Common myeloid progenitor, CD34-positive (primary cell): Measurements from ENCODE around the gene LSAMP.

Source experiments
- CTCF ChIA-PET: fragments of 350-600 bp; sonication (Branson Sonifier 250); formaldehyde crosslinking; loops from one replicate; lab custom pipeline; 2021; ENCODE audit warnings: antibody characterized with exemption; lab: Charles Lee
- POLR2A ChIA-PET: fragments of 350-600 bp; sonication (Branson Sonifier 250); formaldehyde crosslinking; loops from one replicate; lab custom pipeline; 2021; ENCODE audit warnings: antibody characterized with exemption; lab: Charles Lee
- DNase-seq, 3 donors: peaks; one replicate each; pipeline versions ENCODE4 v3.0.0 to v3.0.0-alpha.2; 2013
- H3K27ac ChIP-seq, 2 experiments: 1 replicate in 1 of 2; 2 replicates in 1 of 2; pipeline ENCODE4 v1.7.0; 2013; ENCODE audit warnings: inconsistent platforms in 2 of 2, low read length in 2 of 2, mild to moderate bottlenecking in 2 of 2, low read depth in 1 of 2, moderate library complexity in 1 of 2; ENCODE audit not compliant: severe bottlenecking in 2 of 2, insufficient read depth in 1 of 2, poor library complexity in 1 of 2
- H3K27me3 ChIP-seq, 5 experiments: replicated peaks in 2 of 5; 1 replicate in 3 of 5; 2 replicates in 2 of 5; pipeline versions ENCODE4 v1.6.1 to v1.7.0; 2013; ENCODE audit warnings: low read length in 4 of 5, mild to moderate bottlenecking in 2 of 5, moderate library complexity in 2 of 5, inconsistent platforms in 1 of 5; ENCODE audit not compliant: insufficient read depth in 5 of 5, control insufficient read depth in 4 of 5
- H3K36me3 ChIP-seq, 4 experiments: 1 replicate in 2 of 4; 2 replicates in 2 of 4; pipeline versions ENCODE4 v1.6.1 to v1.7.0; 2013; ENCODE audit warnings: low read length in 3 of 4, control low read depth in 1 of 4, mild to moderate bottlenecking in 1 of 4; ENCODE audit not compliant: control insufficient read depth in 4 of 4, insufficient read depth in 4 of 4
- H3K4me1 ChIP-seq, 4 experiments: 1 replicate in 3 of 4; 2 replicates in 1 of 4; pipeline versions ENCODE4 v1.6.1 to v1.7.1; 2013; ENCODE audit warnings: low read length in 3 of 4, mild to moderate bottlenecking in 3 of 4, control low read depth in 1 of 4, inconsistent platforms in 1 of 4, moderate library complexity in 1 of 4; ENCODE audit not compliant: control insufficient read depth in 4 of 4, insufficient read depth in 4 of 4; ENCODE audit errors: control extremely low read depth in 1 of 4
- H3K4me3 ChIP-seq, 7 experiments: 1 replicate in 4 of 7; 2 replicates in 3 of 7; pipeline versions ENCODE4 v1.5.1 to v1.7.0; 2013; ENCODE audit warnings: mild to moderate bottlenecking in 7 of 7, low read length in 6 of 7, moderate library complexity in 6 of 7, inconsistent platforms in 2 of 7, low read depth in 2 of 7, control low read depth in 1 of 7; ENCODE audit not compliant: insufficient read depth in 4 of 7, control insufficient read depth in 1 of 7; ENCODE audit errors: extremely low read depth in 1 of 7
- H3K9me3 ChIP-seq, 5 experiments: 1 replicate in 4 of 5; 2 replicates in 1 of 5; pipeline versions ENCODE4 v1.6.1 to v1.7.1; 2013; ENCODE audit warnings: low read length in 4 of 5, mild to moderate bottlenecking in 2 of 5, inconsistent platforms in 1 of 5, low read depth in 1 of 5, moderate library complexity in 1 of 5; ENCODE audit not compliant: control insufficient read depth in 4 of 5, insufficient read depth in 2 of 5; ENCODE audit errors: control extremely low read depth in 1 of 5
- WGBS: methylation state at CpG from one replicate; pipeline ENCODE4 v1.1.5; 2013; ENCODE audit not compliant: insufficient coverage; 5-methylcytosine and 5-hydroxymethylcytosine counted together

LSAMP gene

GRCh38 chr3:116140100-116140689, 305.1 kb downstream of the LSAMP start:
- Histone ChIP-seq H3K4me3 (no peak overlapping the region), H3K4me1 (no peaks in the 10 kb centered on the region), H3K27me3 (no peaks in the 10 kb centered on the region), H3K36me3 (no peaks in the 10 kb centered on the region), H3K9me3 (peaks cover 0 to under 1% (median 0%) of the 10 kb centered on the region in 5 experiments), H3K27ac (no peak overlapping the region)
- CTCF ChIA-PET: no interaction called here
- POLR2A ChIA-PET: no interaction called here
- 0% methylated on average over 2 of the region's 5 CpGs for WGBS
- peak; percentile 2 to 19 (median 13) for DNase-seq

- no peaks in the 10 kb centered on the region for H3K27me3 ChIP-seq
- H3K4me3 ChIP-seq: no peak overlapping the region
- POLR2A ChIA-PET: no interaction called here
- 100% methylated on average over 1 of the region's 2 CpGs for WGBS
- no peaks in the 10 kb centered on the region for H3K9me3 ChIP-seq
- DNase-seq: no peak
- CTCF ChIA-PET: no interaction called here
- no peaks in the 10 kb centered on the region for H3K36me3 ChIP-seq
- no peaks in the 10 kb centered on the region for H3K4me1 ChIP-seq
- no peak overlapping the region for H3K27ac ChIP-seq
These were observed 305.6 kb downstream of the LSAMP start for GRCh38 chr3:116139641-116140040.

- no peaks in the 10 kb centered on the region for H3K4me1 ChIP-seq
- H3K36me3 ChIP-seq: no peaks in the 10 kb centered on the region
- CTCF ChIA-PET: no interaction called here
- 79% methylated on average over 2 of the region's 4 CpGs for WGBS
- no peaks in the 10 kb centered on the region for H3K9me3 ChIP-seq
- POLR2A ChIA-PET: no interaction called here
- no peaks in the 10 kb centered on the region for H3K27me3 ChIP-seq
- no peak overlapping the region for H3K4me3 ChIP-seq
- DNase-seq: no peak
- H3K27ac ChIP-seq: no peak overlapping the region
These were observed 309.7 kb downstream of the LSAMP start for GRCh38 chr3:116135457-116136085.

- Histone ChIP-seq H3K27ac (no peak overlapping the region), H3K4me1 (no peaks in the 10 kb centered on the region), H3K36me3 (no peaks in the 10 kb centered on the region), H3K9me3 (peaks cover 0 to 1% (median 0%) of the 10 kb centered on the region in 5 experiments), H3K27me3 (no peaks in the 10 kb centered on the region), H3K4me3 (no peak overlapping the region)
- ChIA-PET CTCF (no interaction called here), POLR2A (no interaction called here)
- no peak for DNase-seq
- 100% methylated on average over 3 of the region's 5 CpGs for WGBS
These were observed 315.9 kb downstream of the LSAMP start for GRCh38 chr3:116129187-116129946.

- WGBS: no CpG with 5 or more reads among the region's 2 CpGs
These were observed 317.8 kb downstream of the LSAMP start for GRCh38 chr3:116127464-116127863.

GRCh38 chr3:116124166-116124565, 321.1 kb downstream of the LSAMP start:
- ChIA-PET POLR2A (no interaction called here), CTCF (no interaction called here)
- Histone ChIP-seq H3K36me3 (no peaks in the 10 kb centered on the region), H3K27me3 (no peaks in the 10 kb centered on the region), H3K27ac (no peak overlapping the region), H3K4me3 (no peak overlapping the region), H3K4me1 (no peaks in the 10 kb centered on the region), H3K9me3 (no peaks in the 10 kb centered on the region)
- DNase-seq: no peak

More at GRCh38 chr3:116127464-116127863, 317.8 kb downstream of the LSAMP start:
- Histone ChIP-seq H3K27me3 (no peaks in the 10 kb centered on the region), H3K36me3 (no peaks in the 10 kb centered on the region), H3K27ac (no peak overlapping the region), H3K9me3 (peaks cover 0 to 1% (median 0%) of the 10 kb centered on the region in 5 experiments), H3K4me1 (no peaks in the 10 kb centered on the region), H3K4me3 (no peak overlapping the region)
- ChIA-PET CTCF (no interaction called here), POLR2A (no interaction called here)
- no peak for DNase-seq

- no peaks in the 10 kb centered on the region for H3K4me1 ChIP-seq
- no peak overlapping the region for H3K27ac ChIP-seq
- ChIA-PET POLR2A (no interaction called here), CTCF (no interaction called here)
- H3K9me3 ChIP-seq: no peaks in the 10 kb centered on the region
- no CpG with 5 or more reads among the region's 3 CpGs for WGBS
- no peak overlapping the region for H3K4me3 ChIP-seq
- no peak for DNase-seq
- H3K27me3 ChIP-seq: no peaks in the 10 kb centered on the region
- no peaks in the 10 kb centered on the region for H3K36me3 ChIP-seq
These were observed 326.7 kb downstream of the LSAMP start for GRCh38 chr3:116118475-116119169.
